Stimulated activated memory B cell treated with anti-CD40 and anti-IgM and Interleukin-4, amounts not matched to agents 10 μg/mL and 1 μg/mL and 100 μg/mL, for 72 hours (primary cell): ENCODE data around the gene ADCY6.

Experiments
- ATAC-seq: fragments of 150-1000 bp; cut with Tn5 transposase; 2 replicates; pipeline ENCODE4 v1.10.0; 2021
- H3K27ac Mint-ChIP-seq: one replicate; pipeline ENCODE4 v1.8.0; 2022; ENCODE audit warnings: mild to moderate bottlenecking, mixed read lengths
- H3K27me3 Mint-ChIP-seq: one replicate; pipeline ENCODE4 v1.8.0; 2022; ENCODE audit warnings: mixed read lengths
- H3K36me3 Mint-ChIP-seq: one replicate; pipeline ENCODE4 v1.8.0; 2022; ENCODE audit warnings: mixed read lengths
- H3K4me1 Mint-ChIP-seq: one replicate; pipeline ENCODE4 v1.8.0; 2022; ENCODE audit warnings: mixed read lengths
- H3K4me3 Mint-ChIP-seq: one replicate; pipeline ENCODE4 v1.8.0; 2022; ENCODE audit warnings: mild to moderate bottlenecking, moderate library complexity, mixed read lengths
- H3K9me3 Mint-ChIP-seq: one replicate; pipeline ENCODE4 v1.8.0; 2022; ENCODE audit warnings: mixed read lengths

The ADCY6 gene

GRCh38 chr12:48800971-48801370 lies 12.1 kb upstream of the ADCY6 start:
- peaks cover 1% of the 10 kb centered on the region for H3K4me1 Mint-ChIP-seq
- peak; percentile 43 for ATAC-seq
- no peaks in the 10 kb centered on the region for H3K9me3 Mint-ChIP-seq
- H3K27me3 Mint-ChIP-seq, result peaks cover 21% of the 10 kb centered on the region
- no peaks in the 10 kb centered on the region for H3K36me3 Mint-ChIP-seq
- no peak overlapping the region for H3K27ac Mint-ChIP-seq
- no peak overlapping the region for H3K4me3 Mint-ChIP-seq

GRCh38 chr12:48800457-48800856 lies 11.6 kb upstream of the ADCY6 start:
- Mint-ChIP-seq H3K27me3 (peaks cover 21% of the 10 kb centered on the region), H3K9me3 (no peaks in the 10 kb centered on the region), H3K4me1 (peaks cover 5% of the 10 kb centered on the region), H3K27ac (no peak overlapping the region), H3K4me3 (no peak overlapping the region), H3K36me3 (no peaks in the 10 kb centered on the region)
- peak; percentile 36 for ATAC-seq

- Mint-ChIP-seq H3K27ac (no peak overlapping the region), H3K27me3 (peaks cover 14% of the 10 kb centered on the region), H3K4me1 (peaks cover 5% of the 10 kb centered on the region), H3K9me3 (no peaks in the 10 kb centered on the region), H3K4me3 (no peak overlapping the region), H3K36me3 (no peaks in the 10 kb centered on the region)
- no peak for ATAC-seq
Observed at GRCh38 chr12:48796976-48797375, 8.1 kb upstream of the ADCY6 start.

- Mint-ChIP-seq H3K4me1 (peaks cover 5% of the 10 kb centered on the region), H3K27me3 (peaks cover 14% of the 10 kb centered on the region), H3K27ac (no peak overlapping the region), H3K4me3 (no peak overlapping the region), H3K36me3 (no peaks in the 10 kb centered on the region), H3K9me3 (no peaks in the 10 kb centered on the region)
- peak; percentile 67 for ATAC-seq
Observed at GRCh38 chr12:48795550-48796455, 6.9 kb upstream of the ADCY6 start.

GRCh38 chr12:48794870-48795269 lies 6.0 kb upstream of the ADCY6 start:
- peaks cover 14% of the 10 kb centered on the region for H3K27me3 Mint-ChIP-seq
- peaks cover 5% of the 10 kb centered on the region for H3K4me1 Mint-ChIP-seq
- no peak overlapping the region for H3K4me3 Mint-ChIP-seq
- no peaks in the 10 kb centered on the region for H3K36me3 Mint-ChIP-seq
- H3K27ac Mint-ChIP-seq, result no peak overlapping the region
- ATAC-seq, result no peak
- no peaks in the 10 kb centered on the region for H3K9me3 Mint-ChIP-seq

GRCh38 chr12:48793696-48794095 lies 4.8 kb upstream of the ADCY6 start:
- no peak for ATAC-seq
- peaks cover 24% of the 10 kb centered on the region for H3K27me3 Mint-ChIP-seq
- H3K36me3 Mint-ChIP-seq, result no peaks in the 10 kb centered on the region
- no peaks in the 10 kb centered on the region for H3K9me3 Mint-ChIP-seq
- no peak overlapping the region for H3K27ac Mint-ChIP-seq
- peaks cover 16% of the 10 kb centered on the region for H3K4me1 Mint-ChIP-seq
- H3K4me3 Mint-ChIP-seq, result no peak overlapping the region

GRCh38 chr12:48789858-48790326 lies 1.0 kb upstream of the ADCY6 start:
- peak overlapping the region; percentile 76 for H3K4me3 Mint-ChIP-seq
- ATAC-seq, result no peak
- no peaks in the 10 kb centered on the region for H3K36me3 Mint-ChIP-seq
- H3K4me1 Mint-ChIP-seq, result peaks cover 18% of the 10 kb centered on the region
- H3K9me3 Mint-ChIP-seq, result no peaks in the 10 kb centered on the region
- peak overlapping the region; percentile 54 for H3K27ac Mint-ChIP-seq
- H3K27me3 Mint-ChIP-seq, result peaks cover 59% of the 10 kb centered on the region

GRCh38 chr12:48788524-48788853 lies 400 bp downstream of the ADCY6 start:
- H3K27ac Mint-ChIP-seq, result peak overlapping the region; percentile 54
- peak; percentile 6 for ATAC-seq
- peaks cover 18% of the 10 kb centered on the region for H3K4me1 Mint-ChIP-seq
- H3K9me3 Mint-ChIP-seq, result no peaks in the 10 kb centered on the region
- H3K36me3 Mint-ChIP-seq, result no peaks in the 10 kb centered on the region
- peaks cover 73% of the 10 kb centered on the region for H3K27me3 Mint-ChIP-seq
- peak overlapping the region; percentile 76 for H3K4me3 Mint-ChIP-seq

GRCh38 chr12:48787791-48788523 lies 932 bp downstream of the ADCY6 start:
- ATAC-seq, result no peak
- Mint-ChIP-seq H3K27me3 (peaks cover 73% of the 10 kb centered on the region), H3K9me3 (no peaks in the 10 kb centered on the region), H3K4me3 (peak overlapping the region; percentile 76), H3K36me3 (no peaks in the 10 kb centered on the region), H3K4me1 (peaks cover 18% of the 10 kb centered on the region), H3K27ac (no peak overlapping the region)

- Mint-ChIP-seq H3K27ac (no peak overlapping the region), H3K9me3 (no peaks in the 10 kb centered on the region), H3K4me1 (peaks cover 18% of the 10 kb centered on the region), H3K4me3 (no peak overlapping the region), H3K36me3 (no peaks in the 10 kb centered on the region), H3K27me3 (peaks cover 82% of the 10 kb centered on the region)
- ATAC-seq, result no peak
Observed at GRCh38 chr12:48786591-48787544, 2.0 kb downstream of the ADCY6 start.

- H3K27ac Mint-ChIP-seq, result no peak overlapping the region
- H3K36me3 Mint-ChIP-seq, result no peaks in the 10 kb centered on the region
- H3K9me3 Mint-ChIP-seq, result no peaks in the 10 kb centered on the region
- no peak overlapping the region for H3K4me3 Mint-ChIP-seq
- peaks cover 60% of the 10 kb centered on the region for H3K27me3 Mint-ChIP-seq
- no peak for ATAC-seq
- peaks cover 10% of the 10 kb centered on the region for H3K4me1 Mint-ChIP-seq
Observed at GRCh38 chr12:48783432-48783831, 5.5 kb downstream of the ADCY6 start.

GRCh38 chr12:48782457-48783395 lies 6.2 kb downstream of the ADCY6 start:
- H3K9me3 Mint-ChIP-seq, result no peaks in the 10 kb centered on the region
- no peak for ATAC-seq
- H3K4me1 Mint-ChIP-seq, result peaks cover 6% of the 10 kb centered on the region
- no peaks in the 10 kb centered on the region for H3K36me3 Mint-ChIP-seq
- no peak overlapping the region for H3K27ac Mint-ChIP-seq
- H3K4me3 Mint-ChIP-seq, result no peak overlapping the region
- peaks cover 53% of the 10 kb centered on the region for H3K27me3 Mint-ChIP-seq

- no peak overlapping the region for H3K27ac Mint-ChIP-seq
- peaks cover 45% of the 10 kb centered on the region for H3K27me3 Mint-ChIP-seq
- no peaks in the 10 kb centered on the region for H3K9me3 Mint-ChIP-seq
- peaks cover 6% of the 10 kb centered on the region for H3K4me1 Mint-ChIP-seq
- peak; percentile 10 for ATAC-seq
- no peaks in the 10 kb centered on the region for H3K36me3 Mint-ChIP-seq
- H3K4me3 Mint-ChIP-seq, result no peak overlapping the region
Observed at GRCh38 chr12:48781750-48782456, 7.0 kb downstream of the ADCY6 start.
